ENCODE results near the gene SREBF1. TPM values are rescaled to one million over a fixed set of nuclear protein-coding genes. Genes with fewer than 3 reads are reported as not detected.

The SREBF1 gene
- total RNA-seq, 1 donor from 2014 or later, result 365 TPM

GRCh38 chr17:17795946-17796786, 40.6 kb downstream of the SREBF1 start:
- peaks cover 28% of the 10 kb centered on the region for H3K9me3 Mint-ChIP-seq (ENCODE audit: unreplicated experiment)
- no peak for DNase-seq
- no peak overlapping the region for H3K4me3 Mint-ChIP-seq (ENCODE audit: unreplicated experiment)
- H3K4me1 Mint-ChIP-seq (ENCODE audit: low read depth, unreplicated experiment), result peaks cover 31% of the 10 kb centered on the region
- peaks cover 5% of the 10 kb centered on the region for H3K36me3 Mint-ChIP-seq (ENCODE audit: unreplicated experiment)
- peaks cover 33% of the 10 kb centered on the region for H3K27me3 Mint-ChIP-seq (ENCODE audit: unreplicated experiment)
- TF ChIP-seq, protein P1, sequence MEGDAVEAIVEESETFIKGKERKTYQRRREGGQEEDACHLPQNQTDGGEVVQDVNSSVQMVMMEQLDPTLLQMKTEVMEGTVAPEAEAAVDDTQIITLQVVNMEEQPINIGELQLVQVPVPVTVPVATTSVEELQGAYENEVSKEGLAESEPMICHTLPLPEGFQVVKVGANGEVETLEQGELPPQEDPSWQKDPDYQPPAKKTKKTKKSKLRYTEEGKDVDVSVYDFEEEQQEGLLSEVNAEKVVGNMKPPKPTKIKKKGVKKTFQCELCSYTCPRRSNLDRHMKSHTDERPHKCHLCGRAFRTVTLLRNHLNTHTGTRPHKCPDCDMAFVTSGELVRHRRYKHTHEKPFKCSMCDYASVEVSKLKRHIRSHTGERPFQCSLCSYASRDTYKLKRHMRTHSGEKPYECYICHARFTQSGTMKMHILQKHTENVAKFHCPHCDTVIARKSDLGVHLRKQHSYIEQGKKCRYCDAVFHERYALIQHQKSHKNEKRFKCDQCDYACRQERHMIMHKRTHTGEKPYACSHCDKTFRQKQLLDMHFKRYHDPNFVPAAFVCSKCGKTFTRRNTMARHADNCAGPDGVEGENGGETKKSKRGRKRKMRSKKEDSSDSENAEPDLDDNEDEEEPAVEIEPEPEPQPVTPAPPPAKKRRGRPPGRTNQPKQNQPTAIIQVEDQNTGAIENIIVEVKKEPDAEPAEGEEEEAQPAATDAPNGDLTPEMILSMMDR (IDR thresholded peaks at IDR 0.05; ENCODE audit: partially characterized antibody, unreplicated experiment), result no peak
- no peak overlapping the region for H3K27ac Mint-ChIP-seq (ENCODE audit: unreplicated experiment)

DNA sequence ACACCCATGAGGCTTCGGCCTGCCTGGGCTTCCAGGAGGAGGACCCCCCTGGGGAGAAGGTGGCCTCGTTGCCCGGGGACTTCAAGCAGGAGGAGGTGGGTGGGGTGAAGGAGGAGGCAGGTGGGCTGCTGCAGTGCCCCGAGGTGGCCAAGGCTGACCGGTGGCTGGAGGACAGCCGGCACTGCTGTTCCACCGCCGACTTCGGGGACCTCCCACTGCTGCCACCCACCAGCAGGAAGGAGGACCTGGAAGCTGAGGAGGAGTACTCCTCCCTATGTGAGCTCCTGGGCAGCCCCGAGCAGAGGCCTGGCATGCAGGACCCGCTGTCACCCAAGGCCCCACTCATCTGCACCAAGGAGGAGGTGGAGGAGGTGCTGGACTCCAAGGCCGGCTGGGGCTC, 41.5 kb downstream of the SREBF1 start:
- Mint-ChIP-seq H3K27ac (ENCODE audit: unreplicated experiment) (no peak overlapping the region), H3K4me1 (ENCODE audit: low read depth, unreplicated experiment) (peaks cover 33% of the 10 kb centered on the region), H3K27me3 (ENCODE audit: unreplicated experiment) (peaks cover 38% of the 10 kb centered on the region), H3K9me3 (ENCODE audit: unreplicated experiment) (peaks cover 34% of the 10 kb centered on the region), H3K4me3 (ENCODE audit: unreplicated experiment) (no peak overlapping the region), H3K36me3 (ENCODE audit: unreplicated experiment) (peaks cover 5% of the 10 kb centered on the region)
- no peak for DNase-seq
- TF ChIP-seq, protein P1 (IDR thresholded peaks at IDR 0.05; ENCODE audit: partially characterized antibody, unreplicated experiment), result no peak

DNA sequence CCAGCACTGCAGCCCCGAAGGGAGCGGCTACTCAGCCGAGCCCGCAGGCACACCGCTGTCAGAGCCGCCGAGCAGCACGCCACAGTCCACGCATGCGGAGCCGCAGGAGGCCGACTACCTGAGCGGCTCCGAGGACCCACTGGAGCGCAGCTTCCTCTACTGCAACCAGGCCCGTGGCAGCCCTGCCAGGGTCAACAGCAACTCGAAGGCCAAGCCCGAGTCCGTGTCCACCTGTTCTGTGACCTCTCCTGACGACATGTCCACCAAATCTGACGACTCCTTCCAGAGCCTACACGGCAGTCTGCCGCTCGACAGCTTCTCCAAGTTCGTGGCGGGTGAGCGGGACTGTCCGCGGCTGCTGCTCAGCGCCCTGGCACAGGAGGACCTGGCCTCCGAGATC, 42.4 kb downstream of the SREBF1 start:
- Mint-ChIP-seq H3K36me3 (ENCODE audit: unreplicated experiment) (peaks cover 5% of the 10 kb centered on the region), H3K27ac (ENCODE audit: unreplicated experiment) (no peak overlapping the region), H3K27me3 (ENCODE audit: unreplicated experiment) (peaks cover 36% of the 10 kb centered on the region), H3K4me1 (ENCODE audit: low read depth, unreplicated experiment) (peaks cover 33% of the 10 kb centered on the region), H3K9me3 (ENCODE audit: unreplicated experiment) (peaks cover 35% of the 10 kb centered on the region), H3K4me3 (ENCODE audit: unreplicated experiment) (no peak overlapping the region)
- TF ChIP-seq, protein P1 (IDR thresholded peaks at IDR 0.05; ENCODE audit: partially characterized antibody, unreplicated experiment), result no peak
- DNase-seq, result no peak

GRCh38 chr17:17793378-17794214, 43.2 kb downstream of the SREBF1 start:
- Mint-ChIP-seq H3K4me3 (ENCODE audit: unreplicated experiment) (peak overlapping the region; percentile 49), H3K27me3 (ENCODE audit: unreplicated experiment) (peaks cover 36% of the 10 kb centered on the region)

More at GRCh38 chr17:17793378-17794214, 43.2 kb downstream of the SREBF1 start:
- H3K27ac Mint-ChIP-seq (ENCODE audit: unreplicated experiment), result peak overlapping the region; percentile 86
- H3K36me3 Mint-ChIP-seq (ENCODE audit: unreplicated experiment), result peaks cover 5% of the 10 kb centered on the region
- no peak for DNase-seq
- TF ChIP-seq, protein P1 (IDR thresholded peaks at IDR 0.05; ENCODE audit: partially characterized antibody, unreplicated experiment), result no peak
- peaks cover 38% of the 10 kb centered on the region for H3K9me3 Mint-ChIP-seq (ENCODE audit: unreplicated experiment)
- H3K4me1 Mint-ChIP-seq (ENCODE audit: low read depth, unreplicated experiment), result peaks cover 40% of the 10 kb centered on the region

All from glutamatergic neuron (in vitro differentiated cells).